AG09309 (cell line): ENCODE measurements around the gene TRIP4.
A peak's percentile ranks its signal among the peaks of the same experiment; 100 is the strongest.

ENCODE experiments used
- DNase-seq: peaks from one replicate; pipeline ENCODE4 v3.0.0-alpha.2; 2010; ENCODE audit warnings: low read depth
- H3K4me3 ChIP-seq: 2 replicates; pipeline ENCODE4 v1.5.1; 2011; ENCODE audit warnings: mild to moderate bottlenecking, low read depth, low read length, moderate library complexity; ENCODE audit not compliant: control insufficient read depth
- TF ChIP-seq, protein P1 (sequence below): IDR thresholded peaks from 2 replicates; pipeline ENCODE4 v1.5.1; 2011; ENCODE audit warnings: mild to moderate bottlenecking, low read depth, low read length, inconsistent platforms; ENCODE audit not compliant: insufficient read depth, control insufficient read depth; ENCODE audit errors: missing control alignments

Gene TRIP4

DNA sequence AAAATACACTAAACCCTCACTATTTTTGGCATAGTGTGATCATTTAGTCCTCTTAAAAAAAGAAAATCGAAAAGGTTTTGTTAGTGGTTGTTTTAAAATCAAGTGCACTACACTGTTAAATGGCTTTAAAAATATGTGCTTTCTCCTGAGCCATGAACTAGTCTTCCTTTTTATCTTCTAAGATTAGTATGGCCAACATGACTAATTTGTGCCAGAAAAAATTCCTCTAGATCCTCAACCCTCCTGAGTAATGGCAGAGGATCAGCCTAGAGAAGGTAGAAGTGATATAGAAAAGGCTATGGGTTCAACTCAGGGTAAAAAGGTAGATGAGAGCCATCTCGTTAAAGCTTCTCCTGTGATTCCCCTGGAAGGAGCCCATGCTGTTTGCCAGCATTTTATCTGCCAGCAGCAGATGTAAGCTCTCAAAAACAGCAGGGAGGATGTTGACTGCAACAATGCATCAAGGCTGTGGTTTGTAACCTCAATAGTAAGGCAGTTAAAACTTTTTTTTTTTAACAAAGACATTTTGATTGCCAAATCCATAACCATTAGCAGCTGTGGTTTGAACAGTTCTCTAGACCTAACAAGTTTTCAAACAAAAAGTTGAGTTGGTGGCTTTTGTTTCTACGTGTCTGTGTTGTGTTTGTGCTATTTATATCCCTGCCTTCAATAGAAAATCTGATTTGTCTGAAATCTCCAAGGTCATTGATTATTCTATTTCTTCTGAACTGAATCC is 42.5 kb downstream of the TRIP4 start:
- H3K4me3 ChIP-seq, result no peak overlapping the region
- peak; percentile 89 for DNase-seq
- TF ChIP-seq, protein P1, sequence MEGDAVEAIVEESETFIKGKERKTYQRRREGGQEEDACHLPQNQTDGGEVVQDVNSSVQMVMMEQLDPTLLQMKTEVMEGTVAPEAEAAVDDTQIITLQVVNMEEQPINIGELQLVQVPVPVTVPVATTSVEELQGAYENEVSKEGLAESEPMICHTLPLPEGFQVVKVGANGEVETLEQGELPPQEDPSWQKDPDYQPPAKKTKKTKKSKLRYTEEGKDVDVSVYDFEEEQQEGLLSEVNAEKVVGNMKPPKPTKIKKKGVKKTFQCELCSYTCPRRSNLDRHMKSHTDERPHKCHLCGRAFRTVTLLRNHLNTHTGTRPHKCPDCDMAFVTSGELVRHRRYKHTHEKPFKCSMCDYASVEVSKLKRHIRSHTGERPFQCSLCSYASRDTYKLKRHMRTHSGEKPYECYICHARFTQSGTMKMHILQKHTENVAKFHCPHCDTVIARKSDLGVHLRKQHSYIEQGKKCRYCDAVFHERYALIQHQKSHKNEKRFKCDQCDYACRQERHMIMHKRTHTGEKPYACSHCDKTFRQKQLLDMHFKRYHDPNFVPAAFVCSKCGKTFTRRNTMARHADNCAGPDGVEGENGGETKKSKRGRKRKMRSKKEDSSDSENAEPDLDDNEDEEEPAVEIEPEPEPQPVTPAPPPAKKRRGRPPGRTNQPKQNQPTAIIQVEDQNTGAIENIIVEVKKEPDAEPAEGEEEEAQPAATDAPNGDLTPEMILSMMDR, result no peak

DNA sequence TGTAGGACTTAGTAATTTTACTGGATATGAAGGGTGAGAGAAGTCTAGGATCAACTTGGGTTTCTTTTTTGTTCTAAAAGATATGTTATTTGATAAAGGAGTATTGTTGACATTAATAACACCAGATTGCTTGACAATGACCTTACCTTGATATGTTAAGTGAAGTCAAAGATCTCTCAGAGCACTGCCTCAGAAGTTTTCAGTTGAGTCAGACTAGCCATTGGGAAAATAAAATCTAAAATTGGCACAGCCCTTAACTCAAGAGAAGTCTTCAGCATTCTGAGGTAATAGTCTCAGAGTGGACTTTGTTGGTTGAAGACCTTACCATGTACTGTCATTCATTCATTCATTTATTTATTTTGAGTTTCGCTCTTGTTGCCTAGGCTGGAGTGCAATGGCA is 50.3 kb downstream of the TRIP4 start:
- TF ChIP-seq, protein P1, result no peak
- no peak overlapping the region for H3K4me3 ChIP-seq
- DNase-seq, result no peak

DNA sequence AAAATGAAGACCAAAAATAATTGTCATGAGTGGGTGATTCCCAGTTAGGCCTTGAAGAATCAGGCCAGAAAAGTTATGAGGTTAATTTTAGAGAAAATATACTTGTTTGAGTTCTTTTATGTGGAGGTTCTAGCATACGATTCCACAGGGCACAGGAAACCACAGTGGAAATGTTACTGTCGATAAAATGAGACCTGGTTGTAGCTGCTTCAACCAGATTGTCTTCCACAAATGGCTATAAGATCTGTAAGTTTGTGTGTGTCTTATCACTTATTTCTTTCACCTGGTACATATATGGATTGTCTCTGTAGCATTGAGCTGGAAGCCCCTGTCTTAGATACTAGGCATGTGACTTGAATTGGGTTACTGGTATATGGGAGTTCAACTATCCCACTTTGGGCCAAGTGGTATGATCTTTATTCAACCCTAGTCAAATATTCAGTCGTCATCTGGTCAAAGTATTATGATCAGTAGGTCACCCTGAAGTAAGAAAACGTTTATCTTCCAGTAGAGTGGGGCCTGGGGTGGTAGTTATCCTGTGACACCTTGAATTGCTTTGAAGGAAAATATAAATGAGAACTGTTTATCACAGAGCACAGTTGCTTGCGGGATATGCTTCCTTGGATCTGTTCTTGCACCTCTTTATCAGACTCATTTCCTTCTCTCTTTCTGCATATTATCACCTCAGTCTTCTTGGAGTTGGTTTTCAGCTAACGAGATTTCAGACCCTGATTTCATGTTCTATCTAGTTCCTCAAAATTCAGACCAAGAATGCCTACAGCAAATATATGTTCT is 51.2 kb downstream of the TRIP4 start:
- TF ChIP-seq, protein P1, result no peak

DNA sequence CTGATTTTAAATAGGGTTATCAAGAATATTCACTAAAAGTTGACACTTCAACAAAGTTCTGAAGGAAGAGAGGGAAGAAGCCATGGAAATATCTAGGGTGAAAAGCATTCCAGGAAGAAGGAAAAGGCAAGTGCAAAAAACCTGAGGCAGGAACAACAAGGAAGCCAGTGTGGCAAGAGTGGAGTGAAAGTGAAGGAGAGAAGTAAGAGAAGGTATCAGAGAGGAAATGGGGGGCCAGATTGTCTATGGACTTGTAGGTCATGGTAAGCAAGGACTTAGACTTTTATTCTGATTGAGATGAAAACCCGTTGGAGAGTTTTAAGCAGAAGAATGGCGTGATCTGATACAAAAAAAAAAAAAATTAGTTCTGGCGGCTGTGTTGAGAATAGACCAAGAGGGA is 54.2 kb downstream of the TRIP4 start:
- TF ChIP-seq, protein P1, result no peak
- DNase-seq, result no peak

More for the DNA sequence above, 51.2 kb downstream of the TRIP4 start:
- no peak overlapping the region for H3K4me3 ChIP-seq
- no peak for DNase-seq

DNA sequence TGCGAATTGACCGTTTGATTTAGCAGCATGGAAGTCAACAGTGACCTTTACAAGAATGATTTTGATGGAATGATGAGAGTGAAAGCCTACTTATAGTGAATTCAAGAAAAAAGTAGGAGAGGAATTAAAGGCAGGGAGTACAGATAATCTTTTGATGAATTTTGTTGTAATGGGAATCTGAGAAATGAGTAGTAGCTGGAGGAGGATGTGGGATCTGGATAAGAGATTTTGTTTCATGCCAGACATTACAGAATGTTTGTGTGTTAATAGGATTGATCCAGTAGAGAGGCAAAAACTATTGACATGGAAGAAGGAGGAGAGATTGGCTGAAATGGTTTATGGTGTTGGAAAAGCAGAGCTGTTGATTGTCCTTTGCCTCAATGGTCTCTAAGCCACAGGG is 55.4 kb downstream of the TRIP4 start:
- TF ChIP-seq, protein P1, result no peak

More for the DNA sequence above, 54.2 kb downstream of the TRIP4 start:
- no peak overlapping the region for H3K4me3 ChIP-seq

DNA sequence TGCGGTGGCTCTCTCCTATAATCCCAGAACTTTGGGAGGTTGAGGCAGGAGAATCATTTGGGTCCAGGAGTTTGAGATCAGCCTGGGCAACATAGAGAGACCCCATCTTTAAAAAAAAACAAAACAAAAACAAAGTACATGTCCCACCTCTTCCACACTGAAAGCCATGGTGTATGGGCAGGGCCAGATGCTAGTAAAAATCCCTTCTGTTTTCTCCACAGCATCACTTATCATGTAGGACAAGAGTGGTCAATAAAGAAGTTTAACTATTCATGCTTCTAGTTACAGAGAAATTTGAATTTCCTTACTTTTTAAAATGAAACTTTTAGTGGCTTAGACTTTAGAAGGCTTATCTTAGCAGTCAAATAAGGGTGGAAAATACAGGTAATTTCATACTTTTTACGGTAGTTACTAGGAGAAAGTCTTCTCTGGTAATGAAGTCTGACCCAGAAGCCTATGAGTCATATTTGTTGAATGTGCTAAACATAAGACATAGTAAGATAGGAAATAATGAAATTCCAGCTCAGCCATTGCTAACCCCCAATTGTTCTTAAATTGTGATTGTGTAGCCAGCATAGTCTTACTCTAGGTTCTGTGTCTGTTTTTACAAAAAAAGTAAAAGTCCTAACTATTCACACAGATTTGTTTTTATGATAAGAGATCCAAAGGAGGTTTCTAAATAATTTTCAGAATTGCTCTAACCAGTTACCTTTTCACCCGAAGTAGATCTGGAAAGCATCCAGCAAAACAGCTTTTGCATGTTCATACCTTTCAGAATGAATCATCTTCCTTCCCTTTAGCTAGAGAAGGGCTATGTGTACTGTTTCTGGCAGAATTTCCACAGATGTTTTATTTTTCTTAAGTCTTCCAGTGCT is 56.3 kb downstream of the TRIP4 start:
- TF ChIP-seq, protein P1, result no peak
- peak; percentile 43 for DNase-seq
- H3K4me3 ChIP-seq, result no peak overlapping the region

More for the DNA sequence above, 55.4 kb downstream of the TRIP4 start:
- DNase-seq, result no peak
- no peak overlapping the region for H3K4me3 ChIP-seq
